Effector memory CD8-positive, alpha-beta T cell (primary cell): ENCODE measurements around the gene OR1N2.
"Not testable (repeated sequence)": the region's sequence is repeated elsewhere in the genome, so short reads cannot be mapped to it uniquely, and the experiment has no call there.

Experiments
- ATAC-seq: fragments of 150-1000 bp; cut with Tn5 transposase; replicated peaks from 2 replicates; pipeline ENCODE4 v1.10.0; 2021; ENCODE audit warnings: mild to moderate bottlenecking, moderate library complexity
- DNase-seq, 3 experiments: peaks; one replicate each; pipeline ENCODE4 v3.0.0; 2021
- H3K27ac Mint-ChIP-seq, 2 donors: one replicate each; pipeline ENCODE4 v1.8.0; 2022; ENCODE audit warnings: mild to moderate bottlenecking in 2 of 2, mixed read lengths in 2 of 2, moderate library complexity in 2 of 2
- H3K27me3 Mint-ChIP-seq, 2 donors: one replicate each; pipeline ENCODE4 v1.8.0; 2022; ENCODE audit warnings: mixed read lengths in 2 of 2
- H3K36me3 Mint-ChIP-seq: one replicate; pipeline ENCODE4 v1.8.0; 2022; ENCODE audit warnings: mild to moderate bottlenecking, moderate library complexity, mixed read lengths; ENCODE audit not compliant: insufficient read depth
- H3K4me1 Mint-ChIP-seq, 2 donors: one replicate each; pipeline ENCODE4 v1.8.0; 2022; ENCODE audit warnings: low read depth in 2 of 2, mixed read lengths in 2 of 2
- H3K4me3 Mint-ChIP-seq, 2 donors: one replicate each; pipeline ENCODE4 v1.8.0; 2022; ENCODE audit warnings: mild to moderate bottlenecking in 2 of 2, mixed read lengths in 2 of 2, moderate library complexity in 2 of 2
- H3K9me3 Mint-ChIP-seq, 2 donors: one replicate each; pipeline ENCODE4 v1.8.0; 2022; ENCODE audit warnings: mixed read lengths in 2 of 2
- total RNA-seq, 9 experiments: gene quantifications; one replicate each; lab custom pipeline; 2026; lab: John Stamatoyannopoulos, UW

OR1N2 gene, protein sequence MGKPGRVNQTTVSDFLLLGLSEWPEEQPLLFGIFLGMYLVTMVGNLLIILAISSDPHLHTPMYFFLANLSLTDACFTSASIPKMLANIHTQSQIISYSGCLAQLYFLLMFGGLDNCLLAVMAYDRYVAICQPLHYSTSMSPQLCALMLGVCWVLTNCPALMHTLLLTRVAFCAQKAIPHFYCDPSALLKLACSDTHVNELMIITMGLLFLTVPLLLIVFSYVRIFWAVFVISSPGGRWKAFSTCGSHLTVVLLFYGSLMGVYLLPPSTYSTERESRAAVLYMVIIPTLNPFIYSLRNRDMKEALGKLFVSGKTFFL
- total RNA-seq: 0 to 0.13 (median 0) reads per million in 9 experiments

- Mint-ChIP-seq H3K27me3 (peaks cover 49 to 59% of the 10 kb centered on the region in 2 donors), H3K36me3 (no peaks in the 10 kb centered on the region), H3K27ac (no peak within 1 kb of the TSS), H3K4me3 (no peak within 1 kb of the TSS), H3K9me3 (no peaks in the 10 kb centered on the region), H3K4me1 (no peaks in the 10 kb centered on the region)
- DNase-seq (no peak), ATAC-seq (no peak)
These were observed at the start of gene OR1N2 for GRCh38 chr9:122552812-122553211. TSS of gene OR1N2 (plus strand) at chr9:122553112. CDS start at chr9:122553212, 100 bp downstream.

DNA sequence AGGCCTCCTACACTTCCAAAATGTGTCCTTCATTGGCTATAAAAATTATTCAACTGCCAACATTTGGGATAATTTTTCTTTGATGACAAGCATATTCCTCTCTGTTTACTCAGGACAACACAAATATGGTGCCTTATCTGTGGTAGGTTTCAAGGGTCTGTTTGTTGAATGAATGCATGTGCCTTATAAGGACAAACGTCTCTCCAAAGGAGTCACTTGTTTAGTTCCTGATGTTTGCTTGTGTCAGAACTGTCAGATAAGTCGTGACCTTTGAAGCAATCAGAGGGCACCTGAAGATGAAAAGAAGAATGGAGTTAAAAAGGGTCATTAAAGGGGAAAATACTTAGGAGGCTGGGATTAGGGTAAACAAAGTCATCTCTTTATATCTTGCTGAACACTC is 45.9 kb upstream of the OR1N2 start:
- H3K9me3 Mint-ChIP-seq: no peaks in the 10 kb centered on the region
- no peak for DNase-seq
- H3K4me1 Mint-ChIP-seq: no peaks in the 10 kb centered on the region
- no peaks in the 10 kb centered on the region for H3K36me3 Mint-ChIP-seq
- H3K27me3 Mint-ChIP-seq: peaks cover 27 to 45% of the 10 kb centered on the region in 2 donors
- no peak overlapping the region for H3K27ac Mint-ChIP-seq
- H3K4me3 Mint-ChIP-seq: no peak overlapping the region
- ATAC-seq: no peak

- DNase-seq: no peak
- Mint-ChIP-seq H3K9me3 (no peaks in the 10 kb centered on the region), H3K4me1 (no peaks in the 10 kb centered on the region), H3K4me3 (no peak within 1 kb of the TSS), H3K27me3 (peaks cover 34 to 39% of the 10 kb centered on the region in 2 donors), H3K36me3 (no peaks in the 10 kb centered on the region), H3K27ac (no peak within 1 kb of the TSS)
- ATAC-seq: no peak
These were observed 42.4 kb upstream of the OR1N2 start, which contains the start of gene OR1J2 for GRCh38 chr9:122510502-122510901. TSS of gene OR1J2 (plus strand) at chr9:122510802. CDS start at chr9:122510802, 0 bp downstream.

GRCh38 chr9:122518226-122518625 is 34.7 kb upstream of the OR1N2 start:
- H3K9me3 Mint-ChIP-seq: no peaks in the 10 kb centered on the region
- DNase-seq: no peak
- ATAC-seq: no peak
- no peaks in the 10 kb centered on the region for H3K36me3 Mint-ChIP-seq
- no peak overlapping the region for H3K27ac Mint-ChIP-seq
- H3K27me3 Mint-ChIP-seq: peaks cover 13 to 23% of the 10 kb centered on the region in 2 donors
- H3K4me1 Mint-ChIP-seq: no peaks in the 10 kb centered on the region
- no peak overlapping the region for H3K4me3 Mint-ChIP-seq

GRCh38 chr9:122518841-122519240 is 34.1 kb upstream of the OR1N2 start, which contains the start of gene OR1J4:
TSS of gene OR1J4 (plus strand) at chr9:122519141. CDS start at chr9:122519141, 0 bp downstream.
- H3K36me3 Mint-ChIP-seq: no peaks in the 10 kb centered on the region
- H3K4me1 Mint-ChIP-seq: no peaks in the 10 kb centered on the region
- no peak within 1 kb of the TSS for H3K27ac Mint-ChIP-seq
- H3K27me3 Mint-ChIP-seq: peaks cover 17 to 29% of the 10 kb centered on the region in 2 donors
- H3K9me3 Mint-ChIP-seq: no peaks in the 10 kb centered on the region
- DNase-seq (no peak), ATAC-seq (no peak)
- no peak within 1 kb of the TSS for H3K4me3 Mint-ChIP-seq

DNA sequence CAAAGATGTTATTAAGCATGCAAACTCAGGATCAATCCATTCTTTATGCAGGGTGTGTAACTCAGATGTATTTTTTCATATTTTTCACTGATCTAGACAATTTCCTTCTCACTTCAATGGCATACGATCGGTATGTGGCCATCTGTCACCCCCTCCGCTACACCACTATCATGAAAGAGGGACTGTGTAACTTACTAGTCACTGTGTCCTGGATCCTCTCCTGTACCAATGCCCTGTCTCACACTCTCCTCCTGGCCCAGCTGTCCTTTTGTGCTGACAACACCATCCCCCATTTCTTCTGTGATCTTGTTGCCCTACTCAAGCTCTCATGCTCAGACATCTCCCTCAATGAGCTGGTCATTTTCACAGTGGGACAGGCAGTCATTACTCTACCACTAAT is 33.5 kb upstream of the OR1N2 start:
- Mint-ChIP-seq H3K9me3 (no peaks in the 10 kb centered on the region), H3K4me1 (no peaks in the 10 kb centered on the region), H3K36me3 (no peaks in the 10 kb centered on the region), H3K4me3 (no peak overlapping the region), H3K27ac (no peak overlapping the region), H3K27me3 (peaks cover 22 to 27% of the 10 kb centered on the region in 2 donors)
- ATAC-seq (no peak), DNase-seq (no peak)

- ATAC-seq: no peak
These were observed 26.3 kb upstream of the OR1N2 start for GRCh38 chr9:122526602-122527001.

DNA sequence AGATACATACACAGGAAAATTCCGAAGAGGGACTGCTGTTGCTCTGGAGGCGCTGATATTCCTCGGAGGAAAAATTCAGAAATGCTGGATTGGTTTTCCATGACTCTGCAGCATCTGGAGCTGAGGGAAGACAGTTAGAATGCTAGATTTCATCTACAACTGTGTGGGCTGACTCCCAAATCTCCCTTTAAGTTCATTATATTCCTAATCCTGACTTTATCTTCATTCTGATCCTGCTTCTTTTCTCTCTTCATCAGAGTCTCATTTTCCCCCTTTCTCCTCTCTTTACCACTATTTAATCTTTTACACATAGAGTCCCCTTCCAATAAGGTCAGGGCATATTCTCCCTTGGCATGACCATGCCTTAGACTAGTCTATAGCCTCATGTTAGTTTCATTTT is 25.7 kb upstream of the OR1N2 start, which contains the start of gene OR1N1:
TSS of gene OR1N1 (minus strand) at position 101 of the 400 bp plus-strand sequence. CDS start at position 101, 0 bp downstream.
- Mint-ChIP-seq H3K4me1 (no peaks in the 10 kb centered on the region), H3K4me3 (no peak within 1 kb of the TSS), H3K36me3 (no peaks in the 10 kb centered on the region), H3K27me3 (peaks cover 50 to 53% of the 10 kb centered on the region in 2 donors), H3K9me3 (no peaks in the 10 kb centered on the region), H3K27ac (peak within 1 kb of the TSS in 1 of 2 donors; percentile 42)
- ATAC-seq: no peak
- no peak for DNase-seq

More at GRCh38 chr9:122526602-122527001, 26.3 kb upstream of the OR1N2 start:
- peaks cover 47 to 48% of the 10 kb centered on the region in 2 donors for H3K27me3 Mint-ChIP-seq
- H3K9me3 Mint-ChIP-seq: no peaks in the 10 kb centered on the region
- no peaks in the 10 kb centered on the region for H3K36me3 Mint-ChIP-seq
- DNase-seq: no peak
- no peaks in the 10 kb centered on the region for H3K4me1 Mint-ChIP-seq
- no peak overlapping the region for H3K4me3 Mint-ChIP-seq
- peak overlapping the region in 1 of 2 donors; percentile 42 for H3K27ac Mint-ChIP-seq

DNA sequence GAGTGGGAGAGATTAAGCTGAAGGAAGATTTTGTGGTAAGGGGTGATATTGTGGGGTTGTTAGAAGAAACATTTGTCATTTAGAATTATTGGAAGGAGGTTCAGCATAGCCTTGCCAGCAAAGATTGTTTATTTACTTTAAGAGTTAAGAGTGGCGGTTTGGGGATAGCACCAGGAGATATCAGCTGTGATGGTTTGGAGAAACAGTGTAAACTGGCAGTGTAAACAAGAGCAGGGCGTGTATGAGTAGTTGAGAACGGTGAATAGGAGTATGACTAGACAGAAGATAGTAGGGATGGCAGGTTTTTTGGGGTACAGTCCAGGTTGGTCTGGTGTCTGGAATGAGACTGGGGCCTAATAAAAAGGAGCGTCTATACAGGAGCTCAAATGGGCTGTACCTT is 21.8 kb upstream of the OR1N2 start:
- H3K4me3 Mint-ChIP-seq, ATAC-seq, H3K4me1 Mint-ChIP-seq, DNase-seq, H3K27ac Mint-ChIP-seq, H3K36me3 Mint-ChIP-seq, H3K9me3 Mint-ChIP-seq: not testable (repeated sequence)
- H3K27me3 Mint-ChIP-seq: peaks cover 58 to 66% of the 10 kb centered on the region in 2 donors

DNA sequence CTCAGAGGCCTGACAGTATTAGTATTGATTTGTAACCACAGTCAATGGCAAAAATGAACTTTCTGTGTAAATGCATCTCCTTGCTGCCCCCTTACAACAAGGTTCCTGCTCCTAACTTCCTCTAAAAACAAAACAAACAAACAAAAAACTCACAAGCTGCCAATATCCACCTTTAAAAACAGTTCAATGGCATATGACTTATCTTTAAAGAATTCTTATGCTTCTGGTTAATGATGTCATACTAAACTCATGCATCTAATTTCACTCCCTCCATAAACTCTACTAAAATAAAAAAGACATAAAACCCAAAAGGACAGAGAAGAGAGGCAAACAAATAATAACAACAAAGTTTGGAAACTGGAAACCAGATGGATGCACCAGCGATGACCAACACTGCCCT is 16.8 kb upstream of the OR1N2 start:
- Mint-ChIP-seq H3K27ac (no peak overlapping the region), H3K36me3 (no peaks in the 10 kb centered on the region), H3K9me3 (no peaks in the 10 kb centered on the region), H3K4me3 (no peak overlapping the region), H3K27me3 (peaks cover 40 to 44% of the 10 kb centered on the region in 2 donors), H3K4me1 (no peaks in the 10 kb centered on the region)
- no peak for DNase-seq
- ATAC-seq: no peak

GRCh38 chr9:122537066-122537465 is 15.8 kb upstream of the OR1N2 start:
- ATAC-seq, H3K4me3 Mint-ChIP-seq, H3K36me3 Mint-ChIP-seq, H3K27ac Mint-ChIP-seq, H3K4me1 Mint-ChIP-seq, DNase-seq, H3K9me3 Mint-ChIP-seq: not testable (repeated sequence)
- H3K27me3 Mint-ChIP-seq: peaks cover 47 to 50% of the 10 kb centered on the region in 2 donors

DNA sequence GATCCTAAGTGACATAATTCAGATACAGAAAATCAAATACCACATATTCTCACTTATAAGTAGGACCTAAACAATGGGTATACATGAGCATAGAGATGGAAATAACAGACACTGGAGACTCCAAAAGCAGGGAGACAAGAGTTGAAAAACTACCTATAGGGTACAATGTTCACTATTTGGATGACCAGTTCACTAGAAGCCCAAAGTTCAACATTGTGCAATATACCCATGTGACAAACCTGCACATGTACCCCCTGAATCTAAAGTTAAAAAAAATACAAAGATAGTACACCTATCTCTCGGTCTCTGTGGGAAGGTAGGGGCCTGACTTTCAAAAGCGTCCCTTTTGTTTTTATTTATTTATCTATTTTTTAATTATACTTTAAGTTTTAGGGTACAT is 14.2 kb upstream of the OR1N2 start:
- no peak for DNase-seq
- Mint-ChIP-seq H3K27ac (no peak overlapping the region), H3K4me1 (no peaks in the 10 kb centered on the region), H3K4me3 (no peak overlapping the region), H3K36me3 (no peaks in the 10 kb centered on the region), H3K27me3 (peaks cover 36 to 45% of the 10 kb centered on the region in 2 donors), H3K9me3 (no peaks in the 10 kb centered on the region)
- no peak for ATAC-seq

DNA sequence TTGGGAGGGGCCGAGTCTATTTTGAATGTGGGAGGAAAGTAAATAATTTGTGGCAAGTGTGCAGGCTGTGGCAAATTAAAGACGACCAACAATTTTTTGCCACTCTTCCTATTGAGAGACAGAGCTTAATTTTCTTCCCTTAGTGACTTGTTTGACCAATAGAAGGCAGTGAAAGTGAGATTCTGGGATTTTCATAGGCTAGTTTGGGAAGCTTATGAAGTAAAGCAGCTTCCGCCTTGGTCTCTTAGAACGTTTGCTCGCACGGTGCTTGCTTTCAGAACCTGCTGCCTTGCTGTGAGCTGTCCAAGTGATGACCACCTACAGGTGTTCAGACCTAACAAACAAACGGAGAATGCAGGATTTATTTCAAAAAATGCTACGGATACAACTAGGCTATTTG is 6.7 kb upstream of the OR1N2 start:
- no peak for DNase-seq
- Mint-ChIP-seq H3K27me3 (peaks cover 44 to 58% of the 10 kb centered on the region in 2 donors), H3K27ac (no peak overlapping the region)

GRCh38 chr9:122551371-122551770 is 1.5 kb upstream of the OR1N2 start:
- no peak for ATAC-seq
- Mint-ChIP-seq H3K36me3 (no peaks in the 10 kb centered on the region), H3K9me3 (no peaks in the 10 kb centered on the region), H3K27ac (no peak overlapping the region), H3K4me3 (no peak overlapping the region), H3K27me3 (peaks cover 50 to 63% of the 10 kb centered on the region in 2 donors), H3K4me1 (no peaks in the 10 kb centered on the region)
- no peak for DNase-seq

More for the DNA sequence above, 6.7 kb upstream of the OR1N2 start:
- no peaks in the 10 kb centered on the region for H3K9me3 Mint-ChIP-seq
- H3K36me3 Mint-ChIP-seq: no peaks in the 10 kb centered on the region
- H3K4me3 Mint-ChIP-seq: no peak overlapping the region
- ATAC-seq: no peak
- H3K4me1 Mint-ChIP-seq: no peaks in the 10 kb centered on the region
